ENCODE measurements around the gene VASH2.
"Not testable (repeated sequence)": the region's sequence is repeated elsewhere in the genome, so short reads cannot be mapped to it uniquely, and the experiment has no call there.

The VASH2 gene

GRCh38 chr1:213008564-213008963, 58.2 kb downstream of the VASH2 start:
- H3K27ac ChIP-seq = no peak overlapping the region
- no peak for TF ChIP-seq CTCF (conservative IDR thresholded peaks at IDR 0.05)

GRCh38 chr1:213014642-213015041, 64.3 kb downstream of the VASH2 start:
- no peak for TF ChIP-seq CTCF (conservative IDR thresholded peaks at IDR 0.05)
- peak overlapping the region; percentile 91 for H3K27ac ChIP-seq

- TF ChIP-seq CTCF (conservative IDR thresholded peaks at IDR 0.05) = no peak
- H3K27ac ChIP-seq = peak within 1 kb of the TSS; percentile 91
Measured at GRCh38 chr1:213015099-213016050, 65.0 kb downstream of the VASH2 start, which contains the start of gene ANGEL2. Gene ANGEL2 (minus strand): TSS chr1:213015867. CDS start chr1:213015671, 196 bp downstream.

- H3K27ac ChIP-seq = no peak overlapping the region
- TF ChIP-seq CTCF (conservative IDR thresholded peaks at IDR 0.05) = no peak
Measured at GRCh38 chr1:213017447-213018273, 67.3 kb downstream of the VASH2 start.

- no peak overlapping the region for H3K27ac ChIP-seq
- no peak for TF ChIP-seq CTCF (conservative IDR thresholded peaks at IDR 0.05)
Measured at GRCh38 chr1:213019450-213019849, 69.1 kb downstream of the VASH2 start.

- no peak overlapping the region for H3K27ac ChIP-seq
- no peak for TF ChIP-seq CTCF (conservative IDR thresholded peaks at IDR 0.05)
Measured at GRCh38 chr1:213020016-213020415, 69.7 kb downstream of the VASH2 start.

- H3K27ac ChIP-seq = not testable (repeated sequence)
Measured at GRCh38 chr1:213027024-213027423, 76.7 kb downstream of the VASH2 start.
